ENCODE measurements around the gene LDLRAP1.

GRCh38 chr1:25537153-25537831, 6.1 kb upstream of the LDLRAP1 start:
- TF ChIP-seq CTCF (IDR thresholded peaks at IDR 0.05), result no peak
- no peak for TF ChIP-seq POLR2A (IDR thresholded peaks at IDR 0.05; ENCODE audit: low read depth)
- no peak for TF ChIP-seq EP300 (IDR thresholded peaks at IDR 0.05)
